Measurements from ENCODE around the gene STRIT1.
"Not testable (repeated sequence)": the region's sequence is repeated elsewhere in the genome, so short reads cannot be mapped to it uniquely, and the experiment has no call there.

The STRIT1 gene

GRCh38 chr3:155275159-155275754 is 18.2 kb downstream of the STRIT1 start:
- in situ Hi-C loops (cut with MboI; ENCODE audit: low sequenced_read_pairs); H3K27me3 ChIP-seq (ENCODE audit: low read depth); H3K4me3 ChIP-seq; H3K36me3 ChIP-seq (replicated peaks); H3K9me3 ChIP-seq; H3K4me1 ChIP-seq; DNase-seq (ENCODE audit: low spot score in 2 of 2): not testable (repeated sequence)

- H3K27me3 ChIP-seq (ENCODE audit: low read depth); H3K4me3 ChIP-seq; H3K36me3 ChIP-seq (replicated peaks); in situ Hi-C loops (cut with MboI; ENCODE audit: low sequenced_read_pairs); H3K9me3 ChIP-seq; H3K4me1 ChIP-seq; DNase-seq (ENCODE audit: low spot score in 2 of 2): not testable (repeated sequence)
Observed at GRCh38 chr3:155274435-155274834, 19.0 kb downstream of the STRIT1 start.

- in situ Hi-C loops (cut with MboI; ENCODE audit: low sequenced_read_pairs), result no loop called here
- H3K4me3 ChIP-seq, result no peak overlapping the region
Observed at GRCh38 chr3:155271343-155271613, 22.2 kb downstream of the STRIT1 start.

GRCh38 chr3:155270485-155271342 is 22.8 kb downstream of the STRIT1 start:
- in situ Hi-C loops (cut with MboI; ENCODE audit: low sequenced_read_pairs), result no loop called here

More at GRCh38 chr3:155271343-155271613, 22.2 kb downstream of the STRIT1 start:
- H3K4me1 ChIP-seq, result no peaks in the 10 kb centered on the region
- H3K36me3 ChIP-seq (replicated peaks), result no peaks in the 10 kb centered on the region
- H3K9me3 ChIP-seq, result no peaks in the 10 kb centered on the region
- no peaks in the 10 kb centered on the region for H3K27me3 ChIP-seq (ENCODE audit: low read depth)
- no peak for DNase-seq (ENCODE audit: low spot score in 2 of 2)

DNA sequence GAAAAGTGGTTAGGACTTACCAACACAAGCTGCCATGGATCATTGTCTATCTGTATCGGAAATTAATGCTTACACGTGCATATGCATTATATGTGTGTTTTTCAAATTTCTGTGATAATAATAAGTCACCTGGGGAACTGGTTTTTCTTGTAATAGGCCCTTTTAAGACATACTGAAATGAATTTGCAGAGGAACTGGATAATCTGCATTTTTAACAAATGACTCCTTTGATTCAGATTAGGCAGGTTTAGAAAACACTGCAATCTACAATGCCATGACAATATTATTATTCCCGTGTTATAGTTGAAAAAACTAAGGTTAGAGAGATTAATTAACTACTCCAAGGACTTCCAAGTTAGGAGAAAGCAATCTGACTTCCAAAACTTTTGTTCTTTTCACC is 23.4 kb downstream of the STRIT1 start:
- H3K4me1 ChIP-seq, result no peaks in the 10 kb centered on the region
- H3K36me3 ChIP-seq (replicated peaks), result no peaks in the 10 kb centered on the region
- no peaks in the 10 kb centered on the region for H3K27me3 ChIP-seq (ENCODE audit: low read depth)
- in situ Hi-C loops (cut with MboI; ENCODE audit: low sequenced_read_pairs), result no loop called here
- H3K9me3 ChIP-seq, result no peaks in the 10 kb centered on the region
- H3K4me3 ChIP-seq, result no peak overlapping the region
- DNase-seq (ENCODE audit: low spot score in 2 of 2), result no peak

More at GRCh38 chr3:155270485-155271342, 22.8 kb downstream of the STRIT1 start:
- H3K27me3 ChIP-seq (ENCODE audit: low read depth), result no peaks in the 10 kb centered on the region
- no peak for DNase-seq (ENCODE audit: low spot score in 2 of 2)
- H3K4me1 ChIP-seq, result no peaks in the 10 kb centered on the region
- no peak overlapping the region for H3K4me3 ChIP-seq
- no peaks in the 10 kb centered on the region for H3K9me3 ChIP-seq
- no peaks in the 10 kb centered on the region for H3K36me3 ChIP-seq (replicated peaks)

DNA sequence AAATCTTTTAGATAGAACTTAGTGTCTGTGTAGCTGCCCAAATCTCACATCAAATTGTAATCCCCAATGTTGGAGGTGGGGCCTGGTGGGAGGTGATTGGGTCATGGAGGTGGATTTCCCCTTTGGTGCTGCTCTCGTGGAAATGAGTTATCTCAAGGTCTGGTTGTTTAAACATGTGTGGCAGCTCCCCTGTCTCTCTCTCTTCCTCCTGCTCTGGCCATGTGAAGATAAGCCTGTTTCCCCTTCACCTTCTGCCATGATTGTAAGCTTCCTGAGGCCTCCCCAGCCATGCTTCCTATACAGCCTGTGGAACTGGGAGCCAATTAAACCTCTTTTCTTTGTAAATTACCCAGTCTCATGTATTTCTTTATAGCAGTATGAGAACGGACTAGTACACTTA is 30.6 kb downstream of the STRIT1 start:
- DNase-seq (ENCODE audit: low spot score in 2 of 2); H3K4me1 ChIP-seq; H3K27me3 ChIP-seq (ENCODE audit: low read depth); H3K36me3 ChIP-seq (replicated peaks); H3K4me3 ChIP-seq; H3K9me3 ChIP-seq; in situ Hi-C loops (cut with MboI; ENCODE audit: low sequenced_read_pairs): not testable (repeated sequence)

DNA sequence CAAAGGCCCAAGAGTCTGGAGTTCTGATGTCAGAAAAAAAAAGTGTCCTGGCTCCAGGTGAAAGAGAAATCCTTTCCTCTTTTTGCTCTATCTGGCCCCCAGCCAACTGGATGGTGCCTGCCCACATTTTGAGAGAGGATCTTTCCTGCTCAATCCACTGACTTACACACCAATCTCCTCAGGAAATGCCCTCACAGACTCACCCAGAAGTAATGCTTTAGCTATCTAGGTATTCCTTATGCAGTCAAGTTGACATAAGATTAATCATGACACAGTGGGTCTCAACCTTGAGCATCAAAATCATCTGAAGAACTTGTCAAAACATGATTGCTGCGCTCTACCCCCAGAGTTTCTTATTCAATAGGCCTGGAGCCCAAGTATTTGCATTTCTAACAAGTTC is 31.2 kb downstream of the STRIT1 start:
- Histone ChIP-seq H3K27me3 (ENCODE audit: low read depth) (no peaks in the 10 kb centered on the region), H3K36me3 (replicated peaks) (no peaks in the 10 kb centered on the region), H3K4me1 (peaks cover under 1% of the 10 kb centered on the region; the same call in 1 of the 2 replicates), H3K4me3 (no peak overlapping the region), H3K9me3 (no peaks in the 10 kb centered on the region)
- in situ Hi-C loops (cut with MboI; ENCODE audit: low sequenced_read_pairs), result no loop called here
- no peak for DNase-seq (ENCODE audit: low spot score in 2 of 2)

- in situ Hi-C loops (cut with MboI; ENCODE audit: low sequenced_read_pairs), result no loop called here
- peaks cover 5% of the 10 kb centered on the region; the same call in 1 of the 2 replicates for H3K4me1 ChIP-seq
- no peaks in the 10 kb centered on the region for H3K36me3 ChIP-seq (replicated peaks)
- no peak overlapping the region for H3K4me3 ChIP-seq
- DNase-seq (ENCODE audit: low spot score in 2 of 2), result no peak
- H3K9me3 ChIP-seq, result no peaks in the 10 kb centered on the region
- no peaks in the 10 kb centered on the region for H3K27me3 ChIP-seq (ENCODE audit: low read depth)
Observed at GRCh38 chr3:155254445-155254844, 39.0 kb downstream of the STRIT1 start.

GRCh38 chr3:155252535-155252934 is 40.9 kb downstream of the STRIT1 start:
- Histone ChIP-seq H3K4me3 (no peak overlapping the region), H3K4me1 (peaks cover 5% of the 10 kb centered on the region; the same call in 1 of the 2 replicates), H3K9me3 (no peaks in the 10 kb centered on the region), H3K27me3 (ENCODE audit: low read depth) (no peaks in the 10 kb centered on the region), H3K36me3 (replicated peaks) (no peaks in the 10 kb centered on the region)
- DNase-seq (ENCODE audit: low spot score in 2 of 2), result no peak
- in situ Hi-C loops (cut with MboI; ENCODE audit: low sequenced_read_pairs), result no loop called here

- H3K9me3 ChIP-seq, result no peaks in the 10 kb centered on the region
- DNase-seq (ENCODE audit: low spot score in 2 of 2), result no peak
- H3K4me1 ChIP-seq, result 0 out of 2 replicates have a peak, but pooled peaks cover under 1% of the 10 kb centered on the region
- in situ Hi-C loops (cut with MboI; ENCODE audit: low sequenced_read_pairs), result no loop called here
- no peak overlapping the region for H3K4me3 ChIP-seq
- H3K36me3 ChIP-seq (replicated peaks), result no peaks in the 10 kb centered on the region
- H3K27me3 ChIP-seq (ENCODE audit: low read depth), result no peaks in the 10 kb centered on the region
Observed at GRCh38 chr3:155252021-155252420, 41.5 kb downstream of the STRIT1 start.

DNA sequence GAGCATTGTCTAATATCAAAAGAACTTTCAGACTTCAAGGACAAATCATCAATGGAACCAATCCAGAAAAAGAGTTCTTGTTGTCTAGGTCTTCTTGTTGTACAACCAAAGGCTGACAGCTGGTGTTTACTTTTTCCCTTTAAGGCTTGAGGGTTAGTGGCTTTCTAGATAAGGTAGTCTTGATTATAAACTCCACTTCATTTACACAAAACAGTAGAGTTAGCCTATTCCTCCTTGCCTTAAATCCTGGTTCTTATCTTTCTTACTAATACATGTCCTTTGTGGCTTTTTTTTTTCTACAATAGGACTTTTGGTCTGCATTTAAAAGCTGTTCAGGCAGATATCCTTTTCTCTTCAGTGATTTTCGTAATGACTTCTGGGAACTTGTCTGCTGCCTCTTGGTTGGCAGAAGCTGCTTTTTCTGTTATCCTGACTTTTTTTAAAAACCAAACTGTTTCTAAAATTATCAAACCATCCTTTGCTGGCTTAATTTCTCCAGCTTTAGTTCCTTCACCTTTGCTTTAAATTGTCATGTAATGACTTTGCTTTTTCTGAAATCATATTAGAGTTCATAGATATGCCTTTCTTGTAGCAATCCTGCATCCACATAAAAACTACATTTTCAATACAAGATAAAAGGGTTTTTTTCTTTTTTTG is 44.8 kb downstream of the STRIT1 start:
- H3K27me3 ChIP-seq (ENCODE audit: low read depth), result no peaks in the 10 kb centered on the region
- no peaks in the 10 kb centered on the region for H3K36me3 ChIP-seq (replicated peaks)
- DNase-seq (ENCODE audit: low spot score in 2 of 2), result no peak
- H3K4me1 ChIP-seq, result no peaks in the 10 kb centered on the region
- no peaks in the 10 kb centered on the region for H3K9me3 ChIP-seq
- in situ Hi-C loops (cut with MboI; ENCODE audit: low sequenced_read_pairs), result no loop called here
- H3K4me3 ChIP-seq, result no peak overlapping the region

GRCh38 chr3:155244699-155245098 is 48.8 kb downstream of the STRIT1 start:
- Histone ChIP-seq H3K4me3 (no peak overlapping the region), H3K27me3 (ENCODE audit: low read depth) (no peaks in the 10 kb centered on the region), H3K36me3 (replicated peaks) (no peaks in the 10 kb centered on the region), H3K9me3 (no peaks in the 10 kb centered on the region), H3K4me1 (no peaks in the 10 kb centered on the region)
- in situ Hi-C loops (cut with MboI; ENCODE audit: low sequenced_read_pairs), result no loop called here
- no peak for DNase-seq (ENCODE audit: low spot score in 2 of 2)

DNA sequence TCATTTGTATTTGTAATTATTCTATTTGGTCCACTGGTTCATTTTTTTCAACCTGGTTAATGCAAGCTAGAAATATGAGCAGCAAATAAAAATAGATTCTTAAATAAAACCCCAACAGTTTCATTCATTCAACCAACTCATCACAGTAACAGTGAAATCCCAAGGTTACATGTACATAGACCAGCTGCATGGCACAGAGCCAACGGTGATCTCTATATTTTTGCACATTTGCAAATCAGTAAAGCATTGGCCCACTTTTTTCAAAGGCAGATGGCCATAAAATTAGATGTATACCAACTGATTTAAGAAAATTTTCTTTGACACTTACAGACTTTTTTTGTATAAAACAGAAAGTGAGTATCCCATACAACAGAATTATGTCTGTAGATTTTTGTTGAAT is 49.3 kb downstream of the STRIT1 start:
- H3K4me1 ChIP-seq, result no peaks in the 10 kb centered on the region
- no peaks in the 10 kb centered on the region for H3K9me3 ChIP-seq
- no peak overlapping the region for H3K4me3 ChIP-seq
- no peak for DNase-seq (ENCODE audit: low spot score in 2 of 2)
- no peaks in the 10 kb centered on the region for H3K27me3 ChIP-seq (ENCODE audit: low read depth)
- no peaks in the 10 kb centered on the region for H3K36me3 ChIP-seq (replicated peaks)
- in situ Hi-C loops (cut with MboI; ENCODE audit: low sequenced_read_pairs), result no loop called here

DNA sequence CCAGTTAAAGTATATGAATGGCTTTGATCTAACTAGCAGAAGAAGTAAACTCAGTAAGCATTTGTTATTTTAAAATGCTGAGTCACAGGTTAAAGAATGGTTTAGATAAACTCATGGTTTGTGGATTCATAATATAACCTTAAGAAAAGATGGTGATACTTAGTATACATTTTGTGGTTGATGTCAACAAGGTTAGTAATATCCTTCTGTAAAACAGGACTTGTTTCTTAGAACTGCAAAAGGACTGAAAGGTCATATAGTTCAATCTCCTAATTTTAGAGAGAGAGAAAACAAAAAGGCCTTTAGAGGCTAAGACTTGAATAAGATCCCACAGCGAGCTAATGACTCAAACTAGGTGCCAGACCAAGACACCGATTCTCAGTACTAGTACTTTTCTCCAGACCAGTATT is 50.0 kb downstream of the STRIT1 start:
- Histone ChIP-seq H3K36me3 (replicated peaks) (no peaks in the 10 kb centered on the region), H3K4me1 (no peaks in the 10 kb centered on the region), H3K9me3 (no peaks in the 10 kb centered on the region), H3K4me3 (no peak overlapping the region), H3K27me3 (ENCODE audit: low read depth) (no peaks in the 10 kb centered on the region)
- DNase-seq (ENCODE audit: low spot score in 2 of 2), result no peak
- in situ Hi-C loops (cut with MboI; ENCODE audit: low sequenced_read_pairs), result no loop called here
